SU-DHL-6 (cell line): ENCODE measurements around the gene COPZ1.
A peak's percentile ranks its signal among the peaks of the same experiment; 100 is the strongest.

Experiments used
- H2AFZ ChIP-seq: fragments of 200-600 bp; sonication (generic); 2 replicates; pipeline ENCODE4 v1.6.1; 2014; ENCODE audit warnings: low read depth, mild to moderate bottlenecking, moderate library complexity, mixed read lengths, antibody characterized with exemption, low read length; ENCODE audit not compliant: severe bottlenecking
- H3F3A ChIP-seq: fragments of 200-600 bp; shearing (Covaris generic); 2 replicates; pipeline ENCODE4 v1.6.0; 2016; ENCODE audit warnings: antibody characterized with exemption, mild to moderate bottlenecking; ENCODE audit not compliant: insufficient read depth
- H3K27ac ChIP-seq: fragments of 200-600 bp; sonication (generic); 2 replicates; pipeline ENCODE4 v1.5.1; 2016; ENCODE audit warnings: low read depth, mild to moderate bottlenecking, low read length, moderate library complexity, mixed read lengths
- H3K27me3 ChIP-seq: fragments of 200-600 bp; sonication (generic), shearing (Covaris generic); 2 replicates; pipeline ENCODE4 v1.6.0; 2014; ENCODE audit warnings: mild to moderate bottlenecking, low read length
- H3K36me3 ChIP-seq: fragments of 200-600 bp; sonication (generic); 2 replicates; pipeline ENCODE4 v1.6.1; 2014; ENCODE audit warnings: mild to moderate bottlenecking, low read length, mixed read lengths
- H3K4me2 ChIP-seq: fragments of 300-600, 200-600 bp; shearing (Covaris generic), sonication (generic); 2 replicates; pipeline ENCODE4 v1.6.0; 2014; ENCODE audit warnings: low read length, low read depth, mild to moderate bottlenecking; ENCODE audit not compliant: poor library complexity, severe bottlenecking
- H3K4me3 ChIP-seq: fragments of 200-600 bp; sonication (generic); 2 replicates; pipeline ENCODE4 v1.5.1; 2014; ENCODE audit warnings: antibody characterized with exemption, low read length, mild to moderate bottlenecking, mixed read lengths; ENCODE audit not compliant: insufficient read depth, poor library complexity, severe bottlenecking
- H3K79me2 ChIP-seq: fragments of 200-600 bp; sonication (generic); 2 replicates; pipeline ENCODE4 v1.6.1; 2014; ENCODE audit warnings: mild to moderate bottlenecking, low read length, moderate library complexity; ENCODE audit not compliant: insufficient read depth
- H3K9ac ChIP-seq: fragments of 200-600 bp; sonication (generic); 2 replicates; pipeline ENCODE4 v1.7.0; 2014; ENCODE audit warnings: mild to moderate bottlenecking, low read length
- H3K9me2 ChIP-seq: fragments of 200-600 bp; sonication (generic); replicated peaks from 2 replicates; pipeline ENCODE4 v1.6.1; 2014; ENCODE audit warnings: low read length; ENCODE audit not compliant: insufficient read depth
- H3K9me3 ChIP-seq: fragments of 200-600 bp; sonication (generic); 2 replicates; pipeline ENCODE4 v1.6.1; 2014; ENCODE audit warnings: low read length, mixed read lengths; ENCODE audit not compliant: insufficient read depth
- H4K20me1 ChIP-seq: fragments of 200-600 bp; sonication (generic); 2 replicates; pipeline ENCODE4 v1.6.1; 2014; ENCODE audit warnings: low read depth, mild to moderate bottlenecking, antibody characterized with exemption, low read length, moderate library complexity, mixed read lengths
- CTCF ChIP-seq: fragments of 200-600 bp; sonication (generic); IDR thresholded peaks from one replicate; pipeline ENCODE4 v1.5.1; 2017; ENCODE audit warnings: antibody characterized with exemption, mild to moderate bottlenecking, low read length, moderate library complexity; ENCODE audit not compliant: insufficient read depth, poor library complexity, severe bottlenecking
- EZH2phosphoT487 ChIP-seq: fragments of 200-600 bp; sonication (generic), shearing (Covaris generic); conservative IDR thresholded peaks from 2 replicates; pipeline ENCODE4 v1.6.1; 2018; ENCODE audit warnings: mild to moderate bottlenecking, antibody characterized with exemption, low read length, moderate library complexity, mixed read lengths

COPZ1 gene

GRCh38 chr12:54358191-54358944, 33.4 kb downstream of the COPZ1 start:
- H3K4me3 ChIP-seq: peak overlapping the region; percentile 77

GRCh38 chr12:54358945-54359761, 34.2 kb downstream of the COPZ1 start:
- no peaks in the 10 kb centered on the region for H3K9me3 ChIP-seq
- H3K4me3 ChIP-seq: peak overlapping the region; percentile 77
- H3K36me3 ChIP-seq: no peaks in the 10 kb centered on the region
- H3K9me2 ChIP-seq: no peaks in the 10 kb centered on the region
- peak overlapping the region; percentile 84 for H3K9ac ChIP-seq
- peak overlapping the region; percentile 69 for H3K27ac ChIP-seq
- no peaks in the 10 kb centered on the region for H4K20me1 ChIP-seq
- H3F3A ChIP-seq: peaks cover 14% of the 10 kb centered on the region
- H3K79me2 ChIP-seq: no peaks in the 10 kb centered on the region
- peak overlapping the region; percentile 97 for H3K4me2 ChIP-seq
- TF ChIP-seq EZH2phosphoT487: no peak
- TF ChIP-seq CTCF: no peak
- H3K27me3 ChIP-seq: no peaks in the 10 kb centered on the region
- peak overlapping the region; percentile 82 for H2AFZ ChIP-seq

More at GRCh38 chr12:54358191-54358944, 33.4 kb downstream of the COPZ1 start:
- TF ChIP-seq EZH2phosphoT487 (no peak), CTCF (no peak)
- no peaks in the 10 kb centered on the region for H3K36me3 ChIP-seq
- H3K27me3 ChIP-seq: no peaks in the 10 kb centered on the region
- H4K20me1 ChIP-seq: no peaks in the 10 kb centered on the region
- no peaks in the 10 kb centered on the region for H3K9me3 ChIP-seq
- peak overlapping the region; percentile 82 for H2AFZ ChIP-seq
- peak overlapping the region; percentile 69 for H3K27ac ChIP-seq
- H3K9me2 ChIP-seq: no peaks in the 10 kb centered on the region
- H3K9ac ChIP-seq: peak overlapping the region; percentile 84
- peak overlapping the region; percentile 97 for H3K4me2 ChIP-seq
- H3F3A ChIP-seq: peaks cover 14% of the 10 kb centered on the region
- no peaks in the 10 kb centered on the region for H3K79me2 ChIP-seq

GRCh38 chr12:54359762-54360351, 34.9 kb downstream of the COPZ1 start:
- peaks cover 14% of the 10 kb centered on the region for H3F3A ChIP-seq
- peak overlapping the region; percentile 45 for H3K4me3 ChIP-seq
- peak overlapping the region; percentile 84 for H3K9ac ChIP-seq
- peak overlapping the region; percentile 56 for H3K27ac ChIP-seq
- no peaks in the 10 kb centered on the region for H3K27me3 ChIP-seq
- H3K4me2 ChIP-seq: peak overlapping the region; percentile 64
- H3K79me2 ChIP-seq: no peaks in the 10 kb centered on the region
- TF ChIP-seq EZH2phosphoT487 (no peak), CTCF (no peak)
- H3K36me3 ChIP-seq: no peaks in the 10 kb centered on the region
- H3K9me3 ChIP-seq: no peaks in the 10 kb centered on the region
- H2AFZ ChIP-seq: peak overlapping the region; percentile 46
- H3K9me2 ChIP-seq: no peaks in the 10 kb centered on the region
- H4K20me1 ChIP-seq: no peaks in the 10 kb centered on the region
